Hepatocyte (in vitro differentiated cells): ENCODE measurements around the gene FAM50A. TPM values are rescaled to one million over a fixed set of nuclear protein-coding genes. Genes with fewer than 3 reads are reported as not detected.
"Not testable (repeated sequence)": the region's sequence is repeated elsewhere in the genome, so short reads cannot be mapped to it uniquely, and the experiment has no call there.

Source experiments
- DNase-seq: peaks from one replicate; pipeline ENCODE4 v3.0.0-alpha.2; 2016; ENCODE audit warnings: low spot score
- H2AFZ ChIP-seq: fragments of 200-600 bp; sonication (generic); 2 replicates; pipeline ENCODE4 v1.6.0; 2016; ENCODE audit warnings: antibody characterized with exemption, mild to moderate bottlenecking
- H3K27ac ChIP-seq: fragments of 200-600 bp; sonication (generic); 2 replicates; pipeline ENCODE4 v1.5.1; 2016; ENCODE audit warnings: mild to moderate bottlenecking
- H3K27me3 ChIP-seq: fragments of 200-600 bp; sonication (generic); 2 replicates; pipeline ENCODE4 v1.6.1; 2016
- H3K36me3 ChIP-seq: fragments of 200-600 bp; sonication (generic); replicated peaks from 2 replicates; pipeline ENCODE4 v1.5.1; 2016; ENCODE audit warnings: low read depth; ENCODE audit not compliant: insufficient read depth
- H3K4me1 ChIP-seq: fragments of 200-600 bp; sonication (generic); 2 replicates; pipeline ENCODE4 v1.5.1; 2016; ENCODE audit warnings: mild to moderate bottlenecking, moderate library complexity; ENCODE audit not compliant: insufficient read depth
- H3K4me2 ChIP-seq: fragments of 200-600 bp; sonication (generic); 2 replicates; pipeline ENCODE4 v1.6.0; 2016
- H3K4me3 ChIP-seq: fragments of 200-600 bp; sonication (generic); 2 replicates; pipeline ENCODE4 v1.5.1; 2016; ENCODE audit warnings: mild to moderate bottlenecking
- H3K79me2 ChIP-seq: fragments of 200-600 bp; sonication (generic); 2 replicates; pipeline ENCODE4 v1.6.0; 2017; ENCODE audit warnings: mild to moderate bottlenecking
- H3K9me2 ChIP-seq: fragments of 200-600 bp; sonication (generic); replicated peaks from 2 replicates; pipeline ENCODE4 v1.6.0; 2017; ENCODE audit warnings: mild to moderate bottlenecking; ENCODE audit not compliant: insufficient read depth
- H3K9me3 ChIP-seq: fragments of 200-600 bp; sonication (generic); 2 replicates; pipeline ENCODE4 v1.5.1; 2016; ENCODE audit warnings: low read depth, mild to moderate bottlenecking
- H4K20me1 ChIP-seq: fragments of 200-600 bp; sonication (generic); 2 replicates; pipeline ENCODE4 v1.6.0; 2016; ENCODE audit warnings: mild to moderate bottlenecking; ENCODE audit not compliant: insufficient read depth, poor library complexity, severe bottlenecking
- CTCF ChIP-seq: fragments of 200-600 bp; sonication (generic); IDR thresholded peaks from 2 replicates; pipeline ENCODE4 v1.5.1; 2016; ENCODE audit warnings: antibody characterized with exemption, mild to moderate bottlenecking; ENCODE audit not compliant: poor library complexity
- EZH2 ChIP-seq: fragments of 200-600 bp; sonication (generic); IDR thresholded peaks from 2 replicates; pipeline ENCODE4 v1.6.1; 2016; ENCODE audit warnings: antibody characterized with exemption, mild to moderate bottlenecking, borderline replicate concordance
- EZH2phosphoT487 ChIP-seq: fragments of 200-600 bp; sonication (generic); IDR thresholded peaks from one replicate; pipeline ENCODE4 v1.6.1; 2018; ENCODE audit warnings: antibody characterized with exemption, mild to moderate bottlenecking, low read depth, moderate library complexity; ENCODE audit not compliant: unreplicated experiment, severe bottlenecking
- WGBS: methylation state at CpG from one replicate; pipeline ENCODE4 v1.1.6; 2016; ENCODE audit warnings: low lambda C conversion rate; ENCODE audit errors: missing lambda C conversion rate; 5-methylcytosine and 5-hydroxymethylcytosine counted together
- polyA plus RNA-seq: library from polyadenylated mRNA; unstranded; fragments of >200 nt; fragmentation: Nextera tagmentation; extraction: Ambion mirVana; gene quantifications from 2 replicates; pipeline ENCODE4 v1.2.1, GENCODE V29; 2016
- total RNA-seq: library from RNA; depleted of rRNA; stranded (reverse); fragments of >200 nt; gene quantifications from 2 replicates; pipeline ENCODE4 v1.2.3, GENCODE V29; 2014

The FAM50A gene, protein sequence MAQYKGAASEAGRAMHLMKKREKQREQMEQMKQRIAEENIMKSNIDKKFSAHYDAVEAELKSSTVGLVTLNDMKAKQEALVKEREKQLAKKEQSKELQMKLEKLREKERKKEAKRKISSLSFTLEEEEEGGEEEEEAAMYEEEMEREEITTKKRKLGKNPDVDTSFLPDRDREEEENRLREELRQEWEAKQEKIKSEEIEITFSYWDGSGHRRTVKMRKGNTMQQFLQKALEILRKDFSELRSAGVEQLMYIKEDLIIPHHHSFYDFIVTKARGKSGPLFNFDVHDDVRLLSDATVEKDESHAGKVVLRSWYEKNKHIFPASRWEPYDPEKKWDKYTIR
- total RNA-seq (52.1 and 65.9 TPM in 2 replicates), polyA plus RNA-seq (147 and 178 TPM in 2 replicates)

DNA sequence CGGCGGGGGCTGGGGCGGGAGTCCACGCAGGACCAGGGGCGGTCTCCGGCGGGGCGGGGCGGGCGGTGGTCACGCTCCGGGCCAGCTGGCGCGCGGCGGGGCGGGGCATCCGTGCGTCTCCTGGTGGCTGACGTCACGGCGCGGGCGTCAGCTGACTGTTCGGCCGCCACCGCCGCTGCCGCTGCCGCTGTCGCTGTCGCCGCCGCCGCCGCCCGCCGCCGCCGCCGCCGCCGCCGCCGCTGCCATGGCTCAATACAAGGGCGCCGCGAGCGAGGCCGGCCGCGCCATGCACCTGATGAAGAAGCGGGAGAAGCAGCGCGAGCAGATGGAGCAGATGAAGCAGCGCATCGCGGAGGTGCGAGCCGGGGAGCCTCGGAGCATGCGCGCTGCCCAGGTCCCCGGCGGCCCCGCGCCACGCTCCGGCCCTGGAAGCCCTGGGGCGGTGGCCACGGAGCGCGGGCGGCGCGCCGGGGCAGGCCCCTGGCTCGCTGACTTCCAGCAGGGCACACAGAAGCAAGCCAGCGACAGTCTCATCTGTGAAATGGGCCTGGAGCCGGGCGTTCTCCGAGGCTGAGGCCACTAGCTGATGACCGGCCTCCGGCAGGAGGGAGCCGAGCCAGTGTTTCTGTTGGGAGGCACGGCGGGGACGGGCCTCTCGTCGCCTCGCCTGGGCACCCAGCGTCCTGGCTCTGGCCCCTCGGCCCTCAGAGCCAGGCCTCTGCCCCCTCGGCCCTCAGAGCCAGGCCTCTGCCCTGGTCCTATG lies at the start of gene FAM50A:
Gene FAM50A (plus strand): TSS at position 150 of the 763 bp plus-strand sequence. CDS start 95 bp downstream, at position 245.
- no peak for TF ChIP-seq CTCF
- no peak for TF ChIP-seq EZH2
- no peak for TF ChIP-seq EZH2phosphoT487
- Histone ChIP-seq H3K4me1 (no peaks in the 10 kb centered on the region), H2AFZ (no peak within 1 kb of the TSS), H3K36me3 (no peaks in the 10 kb centered on the region), H3K27me3 (no peaks in the 10 kb centered on the region), H3K9me3 (no peaks in the 10 kb centered on the region), H3K4me2 (peak within 1 kb of the TSS; percentile 87), H3K27ac (peak within 1 kb of the TSS; percentile 88), H3K9me2 (no peaks in the 10 kb centered on the region), H3K79me2 (peaks cover 20% of the 10 kb centered on the region), H3K4me3 (peak within 1 kb of the TSS; percentile 36), H4K20me1 (peaks cover 3% of the 10 kb centered on the region)
- 34% methylated on average over 37 of the region's 94 CpGs for WGBS
- peak; percentile 89 for DNase-seq

- H3K4me1 ChIP-seq, H3K27me3 ChIP-seq, H2AFZ ChIP-seq, DNase-seq, H3K9me2 ChIP-seq, H3K9me3 ChIP-seq, H3K36me3 ChIP-seq, H3K4me3 ChIP-seq: not testable (repeated sequence)
- H3K27ac ChIP-seq, result peak overlapping the region; percentile 99
- H4K20me1 ChIP-seq, result peaks cover 22% of the 10 kb centered on the region
- H3K79me2 ChIP-seq, result peaks cover 16% of the 10 kb centered on the region
- H3K4me2 ChIP-seq, result peak overlapping the region; percentile 76
- WGBS, result 94% methylated on average over 17 of the region's 17 CpGs
Observed at GRCh38 chrX:154396363-154396762, 47.6 kb upstream of the FAM50A start.

GRCh38 chrX:154396973-154397887 lies 46.7 kb upstream of the FAM50A start:
- Histone ChIP-seq H3K4me3 (peak overlapping the region; percentile 23), H3K27ac (peak overlapping the region; percentile 99), H3K4me2 (peak overlapping the region; percentile 76), H3K4me1 (peaks cover 4% of the 10 kb centered on the region), H3K27me3 (no peaks in the 10 kb centered on the region), H3K36me3 (peaks cover 3% of the 10 kb centered on the region), H3K9me3 (no peaks in the 10 kb centered on the region), H3K79me2 (peaks cover 16% of the 10 kb centered on the region), H3K9me2 (no peaks in the 10 kb centered on the region), H4K20me1 (peaks cover 24% of the 10 kb centered on the region), H2AFZ (peak overlapping the region; percentile 56)
- DNase-seq, result peak; percentile 79
- TF ChIP-seq EZH2phosphoT487 (no peak), EZH2 (no peak), CTCF (no peak)
- WGBS, result 42% methylated on average over 40 of the region's 53 CpGs
